Prostate gland (tissue), 2 donors: ENCODE data around the gene ASF1A. TPM values are rescaled to one million over a fixed set of nuclear protein-coding genes. Genes with fewer than 3 reads are reported as not detected.

Source experiments
- DNase-seq: peaks from one replicate; pipeline ENCODE4 v3.0.0-alpha.2; 2019; ENCODE audit warnings: low spot score
- H3K27ac ChIP-seq, 2 donors: fragments of 200-600 bp; sonication (generic); 2 replicates each; pipeline ENCODE4 v1.5.1; 2017 to 2019
- H3K27me3 ChIP-seq: fragments of 200-600 bp; sonication (generic); replicated peaks from 2 replicates; pipeline ENCODE4 v1.5.1; 2019; ENCODE audit not compliant: insufficient read depth
- H3K36me3 ChIP-seq, 2 donors: fragments of 200-600 bp; sonication (generic); 1 replicate in 1 of 2; 2 replicates in 1 of 2; pipeline versions ENCODE4 v1.5.1 to v1.8.1; 2017 to 2019
- H3K4me1 ChIP-seq: fragments of 200-600 bp; sonication (generic); replicated peaks from 2 replicates; pipeline ENCODE4 v1.5.1; 2019
- H3K4me3 ChIP-seq, 2 donors: fragments of 200-600 bp; sonication (generic); 2 replicates each; pipeline ENCODE4 v1.5.1; 2017 to 2019
- H3K9me3 ChIP-seq: fragments of 200-600 bp; sonication (generic); 2 replicates; pipeline ENCODE4 v1.5.1; 2017
- POLR2A ChIP-seq: fragments of 450-650 bp; IDR thresholded peaks from one replicate; pipeline ENCODE4 v1.6.1; 2016; ENCODE audit warnings: antibody characterized with exemption, mild to moderate bottlenecking
- POLR2AphosphoS5 ChIP-seq: sonication (generic); formaldehyde crosslinking; IDR thresholded peaks from one replicate; pipeline ENCODE4 v1.6.1; 2017; ENCODE audit warnings: antibody characterized with exemption
- WGBS: methylation state at CpG from one replicate; pipeline ENCODE4 v1.1.5; 2018; 5-methylcytosine and 5-hydroxymethylcytosine counted together
- intact Hi-C: fragments of 100-400 bp; cut with DNase I; formaldehyde crosslinking; loops from one replicate; pipeline ENCODE4 v1.14.2; 2022
- total RNA-seq, 2 donors: library from RNA; depleted of rRNA; stranded (reverse); fragments of >200 nt; gene quantifications; one replicate each; pipeline ENCODE4 v1.1.0, GENCODE V29; 2016
- TF ChIP-seq, protein P1 (sequence below), 4 experiments: fragments of 200-600 bp in 2 of 4; fragments of 450-650 bp in 2 of 4; sonication (generic) in 2 of 4; IDR thresholded peaks; 1 replicate in 3 of 4; 2 replicates in 1 of 4; pipeline ENCODE4 v1.5.1; 2016 to 2019; ENCODE audit warnings: antibody characterized with exemption in 4 of 4, mild to moderate bottlenecking in 2 of 4, moderate library complexity in 2 of 4

The ASF1A gene
- total RNA-seq, 2 donors from 2014 or later = 12.5 to 15.6 TPM

DNA sequence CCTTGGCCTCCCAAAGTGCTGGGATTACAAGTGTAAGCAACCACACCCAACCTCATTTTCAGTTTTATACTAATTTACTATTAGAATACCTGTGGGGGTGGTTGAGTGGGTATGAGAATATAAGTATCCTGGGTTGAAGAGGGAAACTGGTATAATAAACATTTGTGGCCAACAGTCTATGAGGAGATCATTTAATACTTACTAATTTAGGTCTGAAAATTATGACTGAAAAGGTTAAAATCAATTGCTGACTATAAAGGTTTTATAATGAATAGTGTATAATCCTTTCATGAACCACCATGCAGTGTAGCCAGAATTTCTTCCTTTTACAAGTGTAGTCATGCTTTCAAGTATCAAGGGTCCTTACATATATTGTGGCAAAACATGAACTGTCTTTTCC is 11.1 kb downstream of the ASF1A start:
- Histone ChIP-seq H3K27me3 (no peaks in the 10 kb centered on the region), H3K36me3 (no peaks in the 10 kb centered on the region)

DNA sequence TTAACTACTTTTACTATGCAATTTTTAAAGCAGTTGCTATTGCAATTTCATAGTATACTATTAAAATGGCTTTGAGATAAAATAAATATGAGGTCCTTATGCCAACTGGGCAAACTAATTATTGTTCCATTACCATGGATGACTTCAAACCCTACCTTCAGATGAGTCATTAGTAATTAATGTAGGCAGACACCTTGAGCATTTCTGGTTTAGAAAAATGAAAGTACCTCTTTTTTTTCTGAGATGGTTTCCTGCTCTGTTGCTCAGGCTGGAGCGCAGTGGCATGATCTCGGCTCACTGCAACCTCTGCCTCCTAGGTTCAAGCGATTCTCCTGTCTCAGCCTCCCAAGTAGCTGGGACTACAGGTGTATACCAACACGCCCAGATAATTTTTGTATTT is 11.9 kb downstream of the ASF1A start:
- intact Hi-C loops = no loop called here
- WGBS = 92% methylated on average over 4 of the region's 4 CpGs
- no peak for DNase-seq
- H3K27ac ChIP-seq = no peak overlapping the region
- H3K4me3 ChIP-seq = no peak overlapping the region
- no peaks in the 10 kb centered on the region for H3K36me3 ChIP-seq
- H3K9me3 ChIP-seq = no peaks in the 10 kb centered on the region
- TF ChIP-seq, protein P1, sequence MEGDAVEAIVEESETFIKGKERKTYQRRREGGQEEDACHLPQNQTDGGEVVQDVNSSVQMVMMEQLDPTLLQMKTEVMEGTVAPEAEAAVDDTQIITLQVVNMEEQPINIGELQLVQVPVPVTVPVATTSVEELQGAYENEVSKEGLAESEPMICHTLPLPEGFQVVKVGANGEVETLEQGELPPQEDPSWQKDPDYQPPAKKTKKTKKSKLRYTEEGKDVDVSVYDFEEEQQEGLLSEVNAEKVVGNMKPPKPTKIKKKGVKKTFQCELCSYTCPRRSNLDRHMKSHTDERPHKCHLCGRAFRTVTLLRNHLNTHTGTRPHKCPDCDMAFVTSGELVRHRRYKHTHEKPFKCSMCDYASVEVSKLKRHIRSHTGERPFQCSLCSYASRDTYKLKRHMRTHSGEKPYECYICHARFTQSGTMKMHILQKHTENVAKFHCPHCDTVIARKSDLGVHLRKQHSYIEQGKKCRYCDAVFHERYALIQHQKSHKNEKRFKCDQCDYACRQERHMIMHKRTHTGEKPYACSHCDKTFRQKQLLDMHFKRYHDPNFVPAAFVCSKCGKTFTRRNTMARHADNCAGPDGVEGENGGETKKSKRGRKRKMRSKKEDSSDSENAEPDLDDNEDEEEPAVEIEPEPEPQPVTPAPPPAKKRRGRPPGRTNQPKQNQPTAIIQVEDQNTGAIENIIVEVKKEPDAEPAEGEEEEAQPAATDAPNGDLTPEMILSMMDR (IDR thresholded peaks at IDR 0.05) = no peak
- TF ChIP-seq POLR2A = no peak
- TF ChIP-seq POLR2AphosphoS5 = no peak
- no peaks in the 10 kb centered on the region for H3K27me3 ChIP-seq
- H3K4me1 ChIP-seq = no peaks in the 10 kb centered on the region

More for the DNA sequence above, 11.1 kb downstream of the ASF1A start:
- Histone ChIP-seq H3K4me1 (no peaks in the 10 kb centered on the region), H3K9me3 (no peaks in the 10 kb centered on the region), H3K27ac (no peak overlapping the region), H3K4me3 (no peak overlapping the region)
- TF ChIP-seq POLR2A = no peak
- TF ChIP-seq, protein P1 (IDR thresholded peaks at IDR 0.05) = no peak
- no peak for TF ChIP-seq POLR2AphosphoS5
- no peak for DNase-seq
- intact Hi-C loops = no loop called here

DNA sequence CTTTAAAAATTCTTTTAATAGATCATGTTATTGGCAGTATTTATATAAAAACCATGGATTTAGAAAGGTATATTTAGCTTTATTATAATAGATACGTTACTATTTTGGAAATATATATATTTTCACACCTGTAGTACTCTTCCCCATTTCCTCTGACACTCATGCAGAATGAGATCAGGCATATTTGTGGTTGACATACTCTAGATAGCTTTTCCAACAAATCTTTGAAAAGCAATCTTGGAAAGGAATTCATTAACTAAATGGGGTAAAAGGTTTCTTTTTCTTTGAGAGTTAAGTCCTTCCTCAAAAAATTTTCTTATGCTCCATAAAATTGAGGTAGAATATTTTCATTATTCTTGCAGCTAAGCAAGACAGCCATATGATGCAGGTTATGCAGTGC is 14.5 kb downstream of the ASF1A start:
- intact Hi-C loops = no loop called here
- WGBS = 76% methylated on average over 1 of the region's 1 CpG
- Histone ChIP-seq H3K4me1 (no peaks in the 10 kb centered on the region), H3K27me3 (no peaks in the 10 kb centered on the region), H3K27ac (no peak overlapping the region), H3K4me3 (no peak overlapping the region), H3K36me3 (no peaks in the 10 kb centered on the region), H3K9me3 (no peaks in the 10 kb centered on the region)
- DNase-seq = no peak
- TF ChIP-seq, protein P1 (IDR thresholded peaks at IDR 0.05) = no peak
- no peak for TF ChIP-seq POLR2A
- TF ChIP-seq POLR2AphosphoS5 = no peak

DNA sequence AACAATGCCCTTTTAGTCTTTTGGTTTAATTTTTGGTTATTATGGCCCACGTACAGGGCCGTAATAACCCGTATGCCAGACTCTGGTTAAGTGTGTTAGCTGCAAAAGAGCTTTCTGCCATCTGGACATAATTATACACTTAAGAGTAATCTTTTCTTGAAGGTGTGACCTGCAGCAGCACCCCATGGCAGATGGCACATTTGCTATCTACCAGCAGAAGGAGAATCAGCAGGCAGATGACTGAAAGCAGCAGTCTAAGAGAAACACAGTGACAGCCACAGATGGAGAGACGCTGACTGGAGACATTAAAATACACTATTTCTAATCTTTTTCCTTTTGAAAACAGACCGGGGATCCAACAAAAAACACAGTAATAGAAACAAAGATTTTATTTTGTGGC is 18.7 kb downstream of the ASF1A start:
- Histone ChIP-seq H3K4me3 (no peak overlapping the region), H3K4me1 (no peaks in the 10 kb centered on the region), H3K9me3 (no peaks in the 10 kb centered on the region), H3K36me3 (no peaks in the 10 kb centered on the region), H3K27ac (no peak overlapping the region), H3K27me3 (no peaks in the 10 kb centered on the region)
- 83% methylated on average over 5 of the region's 5 CpGs for WGBS
- TF ChIP-seq POLR2AphosphoS5 = no peak
- TF ChIP-seq, protein P1 (IDR thresholded peaks at IDR 0.05) = no peak
- no peak for TF ChIP-seq POLR2A
- no peak for DNase-seq
- intact Hi-C loops = no loop called here

DNA sequence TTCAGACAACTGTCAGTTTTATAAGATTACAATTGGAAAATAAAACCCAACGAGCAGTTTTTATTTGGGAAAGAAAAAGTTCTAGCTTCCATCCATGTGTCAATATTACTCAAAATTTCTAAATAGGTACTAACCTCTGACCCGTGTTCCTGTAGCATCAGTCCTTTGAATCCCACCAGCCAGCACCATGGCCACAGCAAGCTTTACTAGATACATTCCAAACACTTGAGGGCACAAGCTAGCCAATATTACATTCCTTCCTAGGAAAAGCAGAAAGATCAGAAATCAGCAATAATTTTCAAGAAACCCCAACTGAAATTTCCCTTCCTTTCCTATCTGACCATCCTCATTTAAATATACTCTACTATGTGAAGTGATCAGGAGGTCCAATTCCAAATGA is 19.2 kb downstream of the ASF1A start:
- Histone ChIP-seq H3K36me3 (no peaks in the 10 kb centered on the region), H3K27ac (no peak overlapping the region), H3K4me1 (no peaks in the 10 kb centered on the region), H3K4me3 (no peak overlapping the region), H3K27me3 (no peaks in the 10 kb centered on the region), H3K9me3 (no peaks in the 10 kb centered on the region)
- WGBS = 82% methylated on average over 2 of the region's 2 CpGs
- intact Hi-C loops = no loop called here
- DNase-seq = no peak
- TF ChIP-seq, protein P1 (IDR thresholded peaks at IDR 0.05) = no peak
- TF ChIP-seq POLR2A (no peak), POLR2AphosphoS5 (no peak)
